ENCODE measurements around the gene MGRN1. TPM values are rescaled to one million over a fixed set of nuclear protein-coding genes. Genes with fewer than 3 reads are reported as not detected.
"Not testable (repeated sequence)": the region's sequence is repeated elsewhere in the genome, so short reads cannot be mapped to it uniquely, and the experiment has no call there.

The MGRN1 gene
- total and polyA plus RNA-seq, 4 donors: 29.5 to 113 (median 68.9) TPM

- no peak for DNase-seq (ENCODE audit: low read depth in 4 of 6, low spot score in 6 of 6)
- Histone ChIP-seq H3K27me3 (ENCODE audit: control insufficient read depth, insufficient read depth, low read length) (no peaks in the 10 kb centered on the region), H3K4me3 (ENCODE audit: low read depth, low read length) (no peak overlapping the region), H3K27ac (ENCODE audit: low read depth, low read length) (no peak overlapping the region), H3K4me1 (ENCODE audit: control insufficient read depth, insufficient read depth, low read length) (peaks cover 17% of the 10 kb centered on the region), H3K9me3 (ENCODE audit: control insufficient read depth, insufficient read depth, low read length) (no peaks in the 10 kb centered on the region), H3K36me3 (ENCODE audit: control insufficient read depth, insufficient read depth, low read length) (peaks cover 5% of the 10 kb centered on the region)
- WGBS (ENCODE audit: insufficient coverage): 78% methylated on average over 10 of the region's 15 CpGs
Measured at GRCh38 chr16:4737545-4737944, 112.9 kb downstream of the MGRN1 start.

DNA sequence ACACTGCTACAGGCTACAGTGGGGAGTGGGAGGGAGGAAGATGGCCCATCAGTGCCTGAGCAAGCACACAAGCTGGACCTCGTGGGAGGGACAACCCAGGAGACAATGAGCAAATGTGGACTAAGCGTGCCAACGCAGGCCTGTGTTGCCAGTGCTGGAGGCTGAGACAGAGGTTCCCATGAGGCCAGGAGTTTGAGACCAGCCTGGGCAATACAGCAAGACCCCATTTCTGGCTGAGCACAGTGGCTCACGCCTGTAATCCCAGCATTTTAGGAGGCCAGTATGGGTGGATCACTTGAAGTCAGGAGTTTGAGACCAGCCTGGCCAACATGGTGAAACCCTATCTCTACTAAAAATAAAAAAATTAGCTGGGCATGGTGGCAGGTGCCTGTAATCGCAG, 113.7 kb downstream of the MGRN1 start:
- H3K4me3 ChIP-seq (ENCODE audit: low read depth, low read length); H3K9me3 ChIP-seq (ENCODE audit: control insufficient read depth, insufficient read depth, low read length); H3K36me3 ChIP-seq (ENCODE audit: control insufficient read depth, insufficient read depth, low read length); H3K27me3 ChIP-seq (ENCODE audit: control insufficient read depth, insufficient read depth, low read length); H3K27ac ChIP-seq (ENCODE audit: low read depth, low read length); DNase-seq (ENCODE audit: low read depth in 4 of 6, low spot score in 6 of 6): not testable (repeated sequence)
- H3K4me1 ChIP-seq (ENCODE audit: control insufficient read depth, insufficient read depth, low read length): peaks cover 18% of the 10 kb centered on the region
- WGBS (ENCODE audit: insufficient coverage): 84% methylated on average over 4 of the region's 5 CpGs

Small RNA genes within 50 kb of the gene (small RNA-seq; reads per million reads assigned to genes)
- not detected for gene MIR6769A (ENCODE audit: low replicate concordance)
- gene RN7SL850P (ENCODE audit: low replicate concordance): not detected

Other genes starting within 250 kb of the MGRN1 start
- 10 to 100 TPM; 22.7 to 28.2 TPM for gene CORO7, start 208.2 kb upstream of the MGRN1 start, total RNA-seq
- 10 to 100 TPM; 55.9 to 61.8 TPM for gene CORO7, start 208.2 kb upstream of the MGRN1 start, polyA plus RNA-seq (ENCODE audit: insufficient read length in 2 of 2)
- 10 to 100 TPM; 37.3 to 41.7 TPM for gene DNAJA3, start 199.0 kb upstream of the MGRN1 start, total RNA-seq
- 10 to 100 TPM; 35.4 to 45.0 TPM for gene DNAJA3, start 199.0 kb upstream of the MGRN1 start, polyA plus RNA-seq (ENCODE audit: insufficient read length in 2 of 2)
- 10 to 100 TPM; 28.6 to 60.8 TPM for gene NMRAL1, start 150.2 kb upstream of the MGRN1 start, total RNA-seq
- gene NMRAL1, start 150.2 kb upstream of the MGRN1 start, polyA plus RNA-seq (ENCODE audit: insufficient read length in 2 of 2): 10 to 100 TPM; 46.7 to 58.5 TPM
- 10 to 100 TPM; 64.5 to 71.4 TPM for gene HMOX2, start 148.4 kb upstream of the MGRN1 start, total RNA-seq
- gene HMOX2, start 148.4 kb upstream of the MGRN1 start, polyA plus RNA-seq (ENCODE audit: insufficient read length in 2 of 2): 100 to 1,000 TPM; 109 to 130 TPM
- 10 to 100 TPM; 20.5 to 29.3 TPM for gene CDIP1, start 86.1 kb upstream of the MGRN1 start, total RNA-seq
- 10 to 100 TPM; 74.7 to 74.8 TPM for gene CDIP1, start 86.1 kb upstream of the MGRN1 start, polyA plus RNA-seq (ENCODE audit: insufficient read length in 2 of 2)
- under 1 TPM; 0.50 TPM for gene C16orf96, start 68.5 kb upstream of the MGRN1 start, total RNA-seq
- under 1 TPM; 0.71 to 0.74 TPM for gene C16orf96, start 68.5 kb upstream of the MGRN1 start, polyA plus RNA-seq (ENCODE audit: insufficient read length in 2 of 2)
- 10 to 100 TPM in 1 of 2 donors, 1 to 10 TPM in 1; 2.2 to 11.2 TPM for gene UBALD1, start 9.9 kb upstream of the MGRN1 start, total RNA-seq
- gene UBALD1, start 9.9 kb upstream of the MGRN1 start, polyA plus RNA-seq (ENCODE audit: insufficient read length in 2 of 2): 10 to 100 TPM; 40.3 to 42.6 TPM
- 10 to 100 TPM; 30.6 to 39.5 TPM for gene NUDT16L1, start 68.7 kb downstream of the MGRN1 start, total RNA-seq
- gene NUDT16L1, start 68.7 kb downstream of the MGRN1 start, polyA plus RNA-seq (ENCODE audit: insufficient read length in 2 of 2): 10 to 100 TPM; 61.1 to 61.8 TPM
- 10 to 100 TPM; 20.2 to 29.0 TPM for gene ANKS3, start 109.4 kb downstream of the MGRN1 start, total RNA-seq
- gene ANKS3, start 109.4 kb downstream of the MGRN1 start, polyA plus RNA-seq (ENCODE audit: insufficient read length in 2 of 2): 10 to 100 TPM; 29.6 to 48.1 TPM
- 1 to 10 TPM; 1.2 to 4.1 TPM for gene DNAAF8, start 109.7 kb downstream of the MGRN1 start, total RNA-seq
- 1 to 10 TPM; 5.4 to 6.0 TPM for gene DNAAF8, start 109.7 kb downstream of the MGRN1 start, polyA plus RNA-seq (ENCODE audit: insufficient read length in 2 of 2)
- 10 to 100 TPM in 1 of 2 donors, 1 to 10 TPM in 1; 5.8 to 15.3 TPM for gene ZNF500, start 142.3 kb downstream of the MGRN1 start, total RNA-seq
- 10 to 100 TPM; 13.6 to 21.7 TPM for gene ZNF500, start 142.3 kb downstream of the MGRN1 start, polyA plus RNA-seq (ENCODE audit: insufficient read length in 2 of 2)
- gene SEPTIN12, start 163.5 kb downstream of the MGRN1 start, total RNA-seq: under 1 TPM in 1 of 2 donors, not detected in 1; 0.28 TPM
- gene SEPTIN12, start 163.5 kb downstream of the MGRN1 start, polyA plus RNA-seq (ENCODE audit: insufficient read length in 2 of 2): under 1 TPM; 0.47 to 1.00 TPM
- gene SMIM22, start 170.5 kb downstream of the MGRN1 start, total RNA-seq: not detected
- 1 to 10 TPM; 1.4 to 2.4 TPM for gene SMIM22, start 170.5 kb downstream of the MGRN1 start, polyA plus RNA-seq (ENCODE audit: insufficient read length in 2 of 2)
- gene ROGDI, start 177.8 kb downstream of the MGRN1 start, total RNA-seq: 10 to 100 TPM; 42.3 to 56.3 TPM
- gene ROGDI, start 177.8 kb downstream of the MGRN1 start, polyA plus RNA-seq (ENCODE audit: insufficient read length in 2 of 2): 100 to 1,000 TPM; 123 to 134 TPM
- gene GLYR1, start 222.5 kb downstream of the MGRN1 start, total RNA-seq: 10 to 100 TPM; 52.5 to 55.2 TPM
- 100 to 1,000 TPM; 106 to 134 TPM for gene GLYR1, start 222.5 kb downstream of the MGRN1 start, polyA plus RNA-seq (ENCODE audit: insufficient read length in 2 of 2)
- 10 to 100 TPM; 13.8 to 17.5 TPM for gene UBN1, start 222.7 kb downstream of the MGRN1 start, total RNA-seq
- 10 to 100 TPM; 15.6 to 17.1 TPM for gene UBN1, start 222.7 kb downstream of the MGRN1 start, polyA plus RNA-seq (ENCODE audit: insufficient read length in 2 of 2)